GM18907 (cell line): ENCODE results near the gene OTOG.

Experiments
- ATAC-seq: cut with Tn5 transposase; IDR thresholded peaks from one replicate; pipeline ENCODE4 v1.9.1; 2021; ENCODE audit warnings: mild to moderate bottlenecking, moderate library complexity; ENCODE audit not compliant: unreplicated experiment

The OTOG gene

GRCh38 chr11:17645190-17645970 is 98.3 kb downstream of the OTOG start:
- ATAC-seq, result no peak

GRCh38 chr11:17646451-17647145 is 99.5 kb downstream of the OTOG start:
- ATAC-seq, result no peak

GRCh38 chr11:17648528-17648927 is 101.5 kb downstream of the OTOG start:
- no peak for ATAC-seq

- ATAC-seq, result no peak
These were observed 102.2 kb downstream of the OTOG start for GRCh38 chr11:17649261-17649660.

GRCh38 chr11:17649696-17650095 is 102.6 kb downstream of the OTOG start:
- ATAC-seq, result no peak

- ATAC-seq, result no peak
These were observed 103.3 kb downstream of the OTOG start for GRCh38 chr11:17650127-17650911.

- ATAC-seq, result no peak
These were observed 104.0 kb downstream of the OTOG start for GRCh38 chr11:17651061-17651460.

GRCh38 chr11:17651681-17652080 is 104.6 kb downstream of the OTOG start:
- ATAC-seq, result no peak

- no peak for ATAC-seq
These were observed 105.5 kb downstream of the OTOG start for GRCh38 chr11:17652556-17652955.

- no peak for ATAC-seq
These were observed 106.6 kb downstream of the OTOG start for GRCh38 chr11:17653611-17654010.

GRCh38 chr11:17655682-17656081 is 108.6 kb downstream of the OTOG start:
- no peak for ATAC-seq

- no peak for ATAC-seq
These were observed 111.2 kb downstream of the OTOG start for GRCh38 chr11:17658211-17658610.

GRCh38 chr11:17668166-17668565 is 121.1 kb downstream of the OTOG start:
- ATAC-seq, result no peak

- no peak for ATAC-seq
These were observed 125.4 kb downstream of the OTOG start for GRCh38 chr11:17672469-17672868.

GRCh38 chr11:17673951-17674350 is 126.9 kb downstream of the OTOG start:
- no peak for ATAC-seq

- no peak for ATAC-seq
These were observed 135.8 kb downstream of the OTOG start for GRCh38 chr11:17682848-17683247.

- no peak for ATAC-seq
These were observed 136.5 kb downstream of the OTOG start for GRCh38 chr11:17683377-17684161.

GRCh38 chr11:17684550-17684949 is 137.5 kb downstream of the OTOG start:
- no peak for ATAC-seq

- no peak for ATAC-seq
These were observed 139.3 kb downstream of the OTOG start for GRCh38 chr11:17686231-17686980.
